ENCODE measurements around the gene MPDZ. TPM values are rescaled to one million over a fixed set of nuclear protein-coding genes. Genes with fewer than 3 reads are reported as not detected.

Gene MPDZ
- polyA plus RNA-seq, 1 donor (not counting 4 experiments of a cell fraction or from before 2014, with no cell fraction given) = 9.0 TPM

- no peaks in the 10 kb centered on the region for H4K20me1 ChIP-seq (ENCODE audit: control insufficient read depth, extremely low read depth, insufficient read depth, low read length)
- no peaks in the 10 kb centered on the region for H3K36me3 ChIP-seq (ENCODE audit: control insufficient read depth in 2 of 2, extremely low read depth in 1 of 2, insufficient read depth in 2 of 2, low read length in 2 of 2)
- H3K9me1 ChIP-seq (ENCODE audit: control insufficient read depth, extremely low read depth, insufficient read depth, low read length) = no peaks in the 10 kb centered on the region
- FAIRE-seq (no peak), DNase-seq (ENCODE audit: low read depth, low spot score) (no peak)
- no peaks in the 10 kb centered on the region for H3K9me3 ChIP-seq (ENCODE audit: control insufficient read depth, low read depth, low read length)
- no peaks in the 10 kb centered on the region for H3K27me3 ChIP-seq (ENCODE audit: control insufficient read depth, extremely low read depth, insufficient read depth, low read length)
- H3K9ac ChIP-seq (ENCODE audit: control insufficient read depth, extremely low read depth, insufficient read depth, low read length) = no peak overlapping the region
- H3K27ac ChIP-seq (ENCODE audit: control insufficient read depth, insufficient read depth, low read length) = no peak overlapping the region
- no peaks in the 10 kb centered on the region for H3K4me1 ChIP-seq (ENCODE audit: control insufficient read depth, extremely low read depth, insufficient read depth, low read length)
- dilution Hi-C loops (cut with MboI; ENCODE audit: extremely low pct_ligation_motif_present, low sequenced_read_pairs) = no loop called here
- TF ChIP-seq CTCF (optimal IDR thresholded peaks at IDR 0.05 in 1 of 3, IDR thresholded peaks at IDR 0.05 in 1 of 3, conservative IDR thresholded peaks at IDR 0.05 in 1 of 3; ENCODE audit: extremely low read depth in 1 of 3, insufficient read depth in 2 of 3, low read length in 3 of 3) = no peak
- TF ChIP-seq EZH2 (IDR thresholded peaks at IDR 0.05; ENCODE audit: low read length) = no peak
- H3K79me2 ChIP-seq (ENCODE audit: control insufficient read depth, insufficient read depth, low read length) = no peaks in the 10 kb centered on the region
- no peak overlapping the region for H2AFZ ChIP-seq (ENCODE audit: control insufficient read depth, low read length)
- no peak overlapping the region for H3K4me2 ChIP-seq (ENCODE audit: control insufficient read depth, extremely low read depth, insufficient read depth, low read depth, low read length)
- H3K4me3 ChIP-seq (ENCODE audit: control insufficient read depth in 2 of 3, extremely low read depth in 1 of 3, insufficient read depth in 2 of 3, low read depth in 1 of 3, low read length in 3 of 3) = no peak overlapping the region
Measured at GRCh38 chr9:13174906-13175639, 104.4 kb downstream of the MPDZ start.

DNA sequence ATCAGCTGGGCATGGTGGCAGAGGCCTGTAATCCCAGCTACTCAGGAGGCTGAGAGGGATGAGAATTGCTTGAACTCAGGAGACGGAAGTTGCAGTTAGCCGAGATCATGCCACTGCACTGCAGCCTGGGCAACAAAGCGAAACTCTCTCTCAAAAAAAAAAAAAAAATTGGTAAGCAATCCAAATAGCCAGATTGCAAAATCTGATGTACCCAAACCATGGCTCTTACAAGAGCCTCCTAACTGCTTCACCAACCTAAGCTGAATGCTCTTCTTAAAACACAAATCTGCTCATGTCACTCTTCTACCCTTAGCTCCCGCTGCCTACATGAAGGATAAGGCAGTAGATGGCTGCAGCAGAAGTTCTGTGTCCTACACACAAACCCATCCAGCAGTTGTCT is 105.9 kb downstream of the MPDZ start:
- TF ChIP-seq CTCF (optimal IDR thresholded peaks at IDR 0.05 in 1 of 3, IDR thresholded peaks at IDR 0.05 in 1 of 3, conservative IDR thresholded peaks at IDR 0.05 in 1 of 3; ENCODE audit: extremely low read depth in 1 of 3, insufficient read depth in 2 of 3, low read length in 3 of 3) (no peak), EZH2 (IDR thresholded peaks at IDR 0.05; ENCODE audit: low read length) (no peak)
- DNase-seq (ENCODE audit: low read depth, low spot score) (no peak), FAIRE-seq (no peak)
- no peak overlapping the region for H3K27ac ChIP-seq (ENCODE audit: control insufficient read depth, insufficient read depth, low read length)
- no peak overlapping the region for H3K4me2 ChIP-seq (ENCODE audit: control insufficient read depth, extremely low read depth, insufficient read depth, low read depth, low read length)
- no peaks in the 10 kb centered on the region for H3K79me2 ChIP-seq (ENCODE audit: control insufficient read depth, insufficient read depth, low read length)
- no peaks in the 10 kb centered on the region for H3K4me1 ChIP-seq (ENCODE audit: control insufficient read depth, extremely low read depth, insufficient read depth, low read length)
- no peaks in the 10 kb centered on the region for H3K9me3 ChIP-seq (ENCODE audit: control insufficient read depth, low read depth, low read length)
- no peaks in the 10 kb centered on the region for H3K27me3 ChIP-seq (ENCODE audit: control insufficient read depth, extremely low read depth, insufficient read depth, low read length)
- dilution Hi-C loops (cut with MboI; ENCODE audit: extremely low pct_ligation_motif_present, low sequenced_read_pairs) = no loop called here
- H3K4me3 ChIP-seq (ENCODE audit: control insufficient read depth in 2 of 3, extremely low read depth in 1 of 3, insufficient read depth in 2 of 3, low read depth in 1 of 3, low read length in 3 of 3) = no peak overlapping the region
- no peak overlapping the region for H3K9ac ChIP-seq (ENCODE audit: control insufficient read depth, extremely low read depth, insufficient read depth, low read length)
- H2AFZ ChIP-seq (ENCODE audit: control insufficient read depth, low read length) = no peak overlapping the region
- H4K20me1 ChIP-seq (ENCODE audit: control insufficient read depth, extremely low read depth, insufficient read depth, low read length) = no peaks in the 10 kb centered on the region
- H3K36me3 ChIP-seq (ENCODE audit: control insufficient read depth in 2 of 2, extremely low read depth in 1 of 2, insufficient read depth in 2 of 2, low read length in 2 of 2) = no peaks in the 10 kb centered on the region
- no peaks in the 10 kb centered on the region for H3K9me1 ChIP-seq (ENCODE audit: control insufficient read depth, extremely low read depth, insufficient read depth, low read length)

All from keratinocyte (primary cell).